HL-60 (cell line): Measurements from ENCODE around the gene SIGLEC12.

Experiments used
- GABPA ChIP-seq: IDR thresholded peaks from 2 replicates; pipeline ENCODE4 v1.6.1; 2012; ENCODE audit warnings: low read depth
- POLR2AphosphoS5 ChIP-seq: IDR thresholded peaks from 2 replicates; pipeline ENCODE4 v1.6.1; 2012; ENCODE audit warnings: low read depth
- TF ChIP-seq, protein P1 (sequence below): IDR thresholded peaks from one replicate; pipeline ENCODE4 v1.5.1; 2011; ENCODE audit warnings: low read length, control low read depth, inconsistent platforms; ENCODE audit not compliant: insufficient read depth

DNA sequence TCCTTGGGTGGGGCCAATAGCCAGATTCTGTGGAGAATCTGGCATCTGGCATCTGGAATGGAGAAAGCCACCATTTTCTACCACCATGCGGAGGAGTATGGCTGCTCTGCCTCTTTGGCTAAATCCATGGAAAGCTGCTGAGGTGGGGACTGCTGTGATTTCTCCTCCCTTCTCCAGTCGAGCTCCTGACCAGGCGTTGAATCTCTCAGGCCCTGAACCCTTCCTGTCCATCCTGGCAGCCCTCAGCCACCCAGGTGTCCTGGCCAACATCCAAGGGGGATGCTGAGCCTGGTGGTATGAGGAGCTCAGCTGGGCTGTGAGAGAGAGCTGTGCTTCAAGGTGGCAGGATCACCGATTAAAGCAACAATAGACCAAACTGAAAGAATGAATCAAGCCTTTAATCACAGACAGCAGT, 47.3 kb upstream of the SIGLEC12 start:
- TF ChIP-seq, protein P1, sequence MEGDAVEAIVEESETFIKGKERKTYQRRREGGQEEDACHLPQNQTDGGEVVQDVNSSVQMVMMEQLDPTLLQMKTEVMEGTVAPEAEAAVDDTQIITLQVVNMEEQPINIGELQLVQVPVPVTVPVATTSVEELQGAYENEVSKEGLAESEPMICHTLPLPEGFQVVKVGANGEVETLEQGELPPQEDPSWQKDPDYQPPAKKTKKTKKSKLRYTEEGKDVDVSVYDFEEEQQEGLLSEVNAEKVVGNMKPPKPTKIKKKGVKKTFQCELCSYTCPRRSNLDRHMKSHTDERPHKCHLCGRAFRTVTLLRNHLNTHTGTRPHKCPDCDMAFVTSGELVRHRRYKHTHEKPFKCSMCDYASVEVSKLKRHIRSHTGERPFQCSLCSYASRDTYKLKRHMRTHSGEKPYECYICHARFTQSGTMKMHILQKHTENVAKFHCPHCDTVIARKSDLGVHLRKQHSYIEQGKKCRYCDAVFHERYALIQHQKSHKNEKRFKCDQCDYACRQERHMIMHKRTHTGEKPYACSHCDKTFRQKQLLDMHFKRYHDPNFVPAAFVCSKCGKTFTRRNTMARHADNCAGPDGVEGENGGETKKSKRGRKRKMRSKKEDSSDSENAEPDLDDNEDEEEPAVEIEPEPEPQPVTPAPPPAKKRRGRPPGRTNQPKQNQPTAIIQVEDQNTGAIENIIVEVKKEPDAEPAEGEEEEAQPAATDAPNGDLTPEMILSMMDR = no peak
- TF ChIP-seq POLR2AphosphoS5 (no peak), GABPA (no peak)
